PFSK-1 (cell line): ENCODE data around the gene COQ6.
A peak's percentile ranks its signal among the peaks of the same experiment; 100 is the strongest.

Source experiments
- POLR2AphosphoS5 ChIP-seq: IDR thresholded peaks from 2 replicates; pipeline ENCODE4 v1.6.1; 2012; ENCODE audit warnings: low read depth, mild to moderate bottlenecking, control low read depth, low read length, moderate library complexity
- SIN3A ChIP-seq: IDR thresholded peaks from 2 replicates; pipeline ENCODE4 v1.6.1; 2012; ENCODE audit warnings: mild to moderate bottlenecking, low read length, moderate library complexity, borderline replicate concordance; ENCODE audit not compliant: insufficient read depth
- TAF1 ChIP-seq: IDR thresholded peaks from 2 replicates; pipeline ENCODE4 v1.6.1; 2012; ENCODE audit warnings: low read length, control low read depth, borderline replicate concordance; ENCODE audit not compliant: insufficient read depth

- no peak for TF ChIP-seq TAF1
- TF ChIP-seq SIN3A, result 0 out of 2 replicates have a peak, but pooled peaks have one; percentile 14
- peak; percentile 55; the same call in 1 of the 2 replicates for TF ChIP-seq POLR2AphosphoS5
Observed at GRCh38 chr14:73949752-73950734, at the start of gene COQ6, which contains the start of gene FAM161B.
